Liver (tissue), 9 donors: ENCODE results near the gene IL17RC. TPM values are rescaled to one million over a fixed set of nuclear protein-coding genes. Genes with fewer than 3 reads are reported as not detected.

Experiments
- DNase-seq: peaks from one replicate; pipeline ENCODE4 v3.0.0-alpha.2; 2017; ENCODE audit warnings: low spot score
- H3K27ac ChIP-seq, 2 donors: one replicate each; pipeline ENCODE4 v1.7.0; 2013; ENCODE audit warnings: inconsistent platforms in 2 of 2, low read length in 2 of 2, control low read depth in 1 of 2, low read depth in 1 of 2, mild to moderate bottlenecking in 1 of 2
- H3K27me3 ChIP-seq, 4 donors: one replicate each; pipeline versions ENCODE4 v1.6.1 to v1.7.0; 2013; ENCODE audit warnings: low read length in 3 of 4, inconsistent platforms in 1 of 4, mild to moderate bottlenecking in 1 of 4, moderate library complexity in 1 of 4; ENCODE audit not compliant: control insufficient read depth in 4 of 4, insufficient read depth in 4 of 4
- H3K36me3 ChIP-seq, 4 donors: one replicate each; pipeline versions ENCODE4 v1.6.1 to v1.7.0; 2013; ENCODE audit warnings: low read length in 3 of 4, mild to moderate bottlenecking in 3 of 4, low read depth in 1 of 4, moderate library complexity in 1 of 4; ENCODE audit not compliant: control insufficient read depth in 4 of 4, insufficient read depth in 3 of 4
- H3K4me1 ChIP-seq, 4 donors: one replicate each; pipeline versions ENCODE4 v1.6.1 to v1.7.0; 2013; ENCODE audit warnings: low read length in 3 of 4, mild to moderate bottlenecking in 3 of 4, moderate library complexity in 1 of 4; ENCODE audit not compliant: control insufficient read depth in 4 of 4, insufficient read depth in 4 of 4
- H3K4me3 ChIP-seq, 3 donors: one replicate each; pipeline versions ENCODE4 v1.6.1 to v1.7.0; 2013; ENCODE audit warnings: low read length in 3 of 3, control low read depth in 1 of 3, low read depth in 1 of 3, mild to moderate bottlenecking in 1 of 3
- H3K9ac ChIP-seq, 2 donors: one replicate each; pipeline ENCODE4 v1.7.0; 2013; ENCODE audit warnings: low read length in 2 of 2, mild to moderate bottlenecking in 2 of 2, moderate library complexity in 2 of 2, control low read depth in 1 of 2, low read depth in 1 of 2
- H3K9me3 ChIP-seq, 4 donors: one replicate each; pipeline versions ENCODE4 v1.6.1 to v1.7.0; 2013; ENCODE audit warnings: low read length in 3 of 4; ENCODE audit not compliant: control insufficient read depth in 4 of 4
- CTCF ChIP-seq: fragments of 150-350 bp; IDR thresholded peaks from 2 replicates; pipeline ENCODE4 v1.5.1; 2017; ENCODE audit warnings: improper control_type of control experiment, low read depth, low read length; ENCODE audit not compliant: missing input control
- EGR1 ChIP-seq, 2 donors: IDR thresholded peaks; 2 replicates each; pipeline ENCODE4 v1.6.1; 2016 to 2018; ENCODE audit warnings: antibody characterized with exemption in 2 of 2, low read depth in 2 of 2
- FOXA1 ChIP-seq: IDR thresholded peaks from 2 replicates; pipeline ENCODE4 v1.6.1; 2016; ENCODE audit warnings: antibody characterized with exemption
- FOXA2 ChIP-seq: IDR thresholded peaks from 2 replicates; pipeline ENCODE4 v1.6.1; 2016; ENCODE audit warnings: antibody characterized with exemption
- GABPA ChIP-seq, 2 donors: IDR thresholded peaks in 1 of 2; conservative IDR thresholded peaks in 1 of 2; 2 replicates each; pipeline ENCODE4 v1.6.1; 2016; ENCODE audit warnings: antibody characterized with exemption in 2 of 2, mild to moderate bottlenecking in 1 of 2, moderate library complexity in 1 of 2
- HNF4A ChIP-seq, 2 donors: conservative IDR thresholded peaks; 2 replicates each; pipeline ENCODE4 v1.6.1; 2016; ENCODE audit warnings: antibody characterized with exemption in 2 of 2, mild to moderate bottlenecking in 2 of 2
- HNF4G ChIP-seq: IDR thresholded peaks from 2 replicates; pipeline ENCODE4 v1.6.1; 2016; ENCODE audit warnings: antibody characterized with exemption
- JUND ChIP-seq, 2 donors: IDR thresholded peaks; 2 replicates each; pipeline ENCODE4 v1.6.1; 2016; ENCODE audit warnings: antibody characterized with exemption in 2 of 2
- NR2F2 ChIP-seq: IDR thresholded peaks from 2 replicates; pipeline ENCODE4 v1.6.1; 2016; ENCODE audit warnings: antibody characterized with exemption
- RAD21 ChIP-seq, 2 donors: IDR thresholded peaks; 2 replicates each; pipeline ENCODE4 v1.6.1; 2016; ENCODE audit warnings: antibody characterized with exemption in 2 of 2, mild to moderate bottlenecking in 2 of 2
- RXRA ChIP-seq, 2 donors: IDR thresholded peaks; 2 replicates each; pipeline ENCODE4 v1.6.1; 2017 to 2018; ENCODE audit warnings: antibody characterized with exemption in 2 of 2, mild to moderate bottlenecking in 1 of 2
- SP1 ChIP-seq: IDR thresholded peaks from 2 replicates; pipeline ENCODE4 v1.6.1; 2018; ENCODE audit warnings: antibody characterized with exemption, mild to moderate bottlenecking
- TAF1 ChIP-seq: conservative IDR thresholded peaks from 2 replicates; pipeline ENCODE4 v1.6.1; 2016; ENCODE audit warnings: antibody characterized with exemption, mild to moderate bottlenecking
- YY1 ChIP-seq: IDR thresholded peaks from 2 replicates; pipeline ENCODE4 v1.6.1; 2016; ENCODE audit warnings: antibody characterized with exemption, mild to moderate bottlenecking
- WGBS: extraction: QIAGEN DNeasy Blood & Tissue Kit; methylation state at CpG from one replicate; pipeline ENCODE4 v1.1.7; 2013; 5-methylcytosine and 5-hydroxymethylcytosine counted together
- polyA plus RNA-seq, 2 donors: library from polyadenylated mRNA; stranded (reverse) in 1 of 2; unstranded in 1 of 2; fragments of 200-250 nt in 1 of 2; fragments of >200 nt in 1 of 2; fragmentation: Nextera tagmentation in 1 of 2; extraction: Ambion mirVana in 1 of 2; gene quantifications; one replicate each; pipeline versions ENCODE4 v1.2.1 to v1.2.3, GENCODE V29; 2013 to 2015
- total RNA-seq, 2 donors: library from RNA; depleted of rRNA; stranded (reverse); fragments of >200 nt; gene quantifications; one replicate each; pipeline ENCODE4 v1.2.3, GENCODE V29; 2014
- TF ChIP-seq, protein P1 (sequence below): IDR thresholded peaks from 2 replicates; pipeline ENCODE4 v1.6.1; 2016; ENCODE audit warnings: antibody characterized with exemption, mild to moderate bottlenecking
- TF ChIP-seq, protein P2 (sequence below): IDR thresholded peaks from 2 replicates; pipeline ENCODE4 v1.6.1; 2016; ENCODE audit warnings: antibody characterized with exemption
- TF ChIP-seq, protein P3 (sequence below): IDR thresholded peaks from 2 replicates; pipeline ENCODE4 v1.6.1; 2016; ENCODE audit warnings: antibody characterized with exemption
- donor health status: healthy.
- donor health status: healthy.
- donor health status: healthy.
- donor health status: healthy.
- donor health status: healthy.

IL17RC gene
- total and polyA plus RNA-seq, 4 donors = 15.4 to 62.8 (median 25.7) TPM

GRCh38 chr3:9957214-9957613, 40.3 kb downstream of the IL17RC start:
- no peak overlapping the region for H3K4me3 ChIP-seq
- 74% methylated on average over 5 of the region's 5 CpGs for WGBS
- no peak for DNase-seq
- H3K9me3 ChIP-seq = no peaks in the 10 kb centered on the region
- no peaks in the 10 kb centered on the region for H3K27me3 ChIP-seq
- TF ChIP-seq SP1 (no peak), CTCF (no peak), HNF4G (no peak), FOXA1 (no peak), FOXA2 (no peak), EGR1 (IDR thresholded peaks at IDR 0.05; ENCODE audit: low read depth in 2 of 2) (no peak), HNF4A (conservative IDR thresholded peaks at IDR 0.05) (no peak), GABPA (IDR thresholded peaks at IDR 0.05 in 1 of 2, conservative IDR thresholded peaks at IDR 0.05 in 1 of 2) (no peak), NR2F2 (no peak), RAD21 (IDR thresholded peaks at IDR 0.05) (no peak), TAF1 (no peak)
- TF ChIP-seq, protein P1, sequence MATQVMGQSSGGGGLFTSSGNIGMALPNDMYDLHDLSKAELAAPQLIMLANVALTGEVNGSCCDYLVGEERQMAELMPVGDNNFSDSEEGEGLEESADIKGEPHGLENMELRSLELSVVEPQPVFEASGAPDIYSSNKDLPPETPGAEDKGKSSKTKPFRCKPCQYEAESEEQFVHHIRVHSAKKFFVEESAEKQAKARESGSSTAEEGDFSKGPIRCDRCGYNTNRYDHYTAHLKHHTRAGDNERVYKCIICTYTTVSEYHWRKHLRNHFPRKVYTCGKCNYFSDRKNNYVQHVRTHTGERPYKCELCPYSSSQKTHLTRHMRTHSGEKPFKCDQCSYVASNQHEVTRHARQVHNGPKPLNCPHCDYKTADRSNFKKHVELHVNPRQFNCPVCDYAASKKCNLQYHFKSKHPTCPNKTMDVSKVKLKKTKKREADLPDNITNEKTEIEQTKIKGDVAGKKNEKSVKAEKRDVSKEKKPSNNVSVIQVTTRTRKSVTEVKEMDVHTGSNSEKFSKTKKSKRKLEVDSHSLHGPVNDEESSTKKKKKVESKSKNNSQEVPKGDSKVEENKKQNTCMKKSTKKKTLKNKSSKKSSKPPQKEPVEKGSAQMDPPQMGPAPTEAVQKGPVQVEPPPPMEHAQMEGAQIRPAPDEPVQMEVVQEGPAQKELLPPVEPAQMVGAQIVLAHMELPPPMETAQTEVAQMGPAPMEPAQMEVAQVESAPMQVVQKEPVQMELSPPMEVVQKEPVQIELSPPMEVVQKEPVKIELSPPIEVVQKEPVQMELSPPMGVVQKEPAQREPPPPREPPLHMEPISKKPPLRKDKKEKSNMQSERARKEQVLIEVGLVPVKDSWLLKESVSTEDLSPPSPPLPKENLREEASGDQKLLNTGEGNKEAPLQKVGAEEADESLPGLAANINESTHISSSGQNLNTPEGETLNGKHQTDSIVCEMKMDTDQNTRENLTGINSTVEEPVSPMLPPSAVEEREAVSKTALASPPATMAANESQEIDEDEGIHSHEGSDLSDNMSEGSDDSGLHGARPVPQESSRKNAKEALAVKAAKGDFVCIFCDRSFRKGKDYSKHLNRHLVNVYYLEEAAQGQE = no peak
- TF ChIP-seq, protein P2, sequence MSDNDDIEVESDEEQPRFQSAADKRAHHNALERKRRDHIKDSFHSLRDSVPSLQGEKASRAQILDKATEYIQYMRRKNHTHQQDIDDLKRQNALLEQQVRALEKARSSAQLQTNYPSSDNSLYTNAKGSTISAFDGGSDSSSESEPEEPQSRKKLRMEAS = no peak
- TF ChIP-seq, protein P3, sequence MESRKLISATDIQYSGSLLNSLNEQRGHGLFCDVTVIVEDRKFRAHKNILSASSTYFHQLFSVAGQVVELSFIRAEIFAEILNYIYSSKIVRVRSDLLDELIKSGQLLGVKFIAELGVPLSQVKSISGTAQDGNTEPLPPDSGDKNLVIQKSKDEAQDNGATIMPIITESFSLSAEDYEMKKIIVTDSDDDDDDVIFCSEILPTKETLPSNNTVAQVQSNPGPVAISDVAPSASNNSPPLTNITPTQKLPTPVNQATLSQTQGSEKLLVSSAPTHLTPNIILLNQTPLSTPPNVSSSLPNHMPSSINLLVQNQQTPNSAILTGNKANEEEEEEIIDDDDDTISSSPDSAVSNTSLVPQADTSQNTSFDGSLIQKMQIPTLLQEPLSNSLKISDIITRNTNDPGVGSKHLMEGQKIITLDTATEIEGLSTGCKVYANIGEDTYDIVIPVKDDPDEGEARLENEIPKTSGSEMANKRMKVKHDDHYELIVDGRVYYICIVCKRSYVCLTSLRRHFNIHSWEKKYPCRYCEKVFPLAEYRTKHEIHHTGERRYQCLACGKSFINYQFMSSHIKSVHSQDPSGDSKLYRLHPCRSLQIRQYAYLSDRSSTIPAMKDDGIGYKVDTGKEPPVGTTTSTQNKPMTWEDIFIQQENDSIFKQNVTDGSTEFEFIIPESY = no peak
- no peak overlapping the region for H3K9ac ChIP-seq
- H3K27ac ChIP-seq = no peak overlapping the region
- peaks cover 0 to 6% (median 1%) of the 10 kb centered on the region in 4 donors for H3K36me3 ChIP-seq
- peaks cover 4 to 15% (median 10%) of the 10 kb centered on the region in 4 donors for H3K4me1 ChIP-seq

DNA sequence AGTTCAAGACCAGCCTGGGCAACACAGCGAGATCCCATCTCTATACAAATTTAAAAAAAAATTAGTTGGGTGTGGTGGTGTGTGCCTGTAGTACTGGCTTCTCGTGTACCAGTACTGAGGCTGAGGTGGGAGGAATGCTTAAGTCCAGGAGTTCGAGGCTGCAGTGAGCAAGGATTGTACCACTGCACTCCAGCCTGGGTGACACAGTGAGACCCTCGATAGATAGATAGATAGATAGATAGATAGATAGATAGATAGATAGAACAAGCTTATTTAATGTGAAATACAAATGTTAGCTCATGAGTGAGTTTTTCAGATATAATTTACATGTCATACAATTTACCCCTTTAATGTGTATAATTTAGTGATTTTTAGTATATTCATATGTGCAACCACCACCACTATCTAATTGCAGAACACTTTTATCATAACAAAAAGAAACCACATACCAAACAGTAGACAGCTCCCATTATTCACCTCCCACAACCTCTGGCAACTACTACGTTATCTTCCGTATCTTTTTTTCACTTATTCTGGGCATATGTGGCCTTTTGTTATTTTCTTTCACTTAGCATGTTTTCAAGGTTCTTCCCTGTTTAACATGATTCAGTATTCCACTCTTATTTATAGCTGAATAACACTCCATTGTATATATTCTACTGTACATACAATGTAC, 48.4 kb downstream of the IL17RC start:
- no peaks in the 10 kb centered on the region for H3K27me3 ChIP-seq
- no peak for DNase-seq
- H3K9me3 ChIP-seq = no peaks in the 10 kb centered on the region
- WGBS = 95% methylated on average over 6 of the region's 6 CpGs
- H3K27ac ChIP-seq = no peak overlapping the region
- no peaks in the 10 kb centered on the region for H3K4me1 ChIP-seq
- H3K36me3 ChIP-seq = peaks cover 4 to 38% (median 27%) of the 10 kb centered on the region in 4 donors
- no peak overlapping the region for H3K9ac ChIP-seq
- no peak overlapping the region for H3K4me3 ChIP-seq
- TF ChIP-seq FOXA1 = no peak
- TF ChIP-seq, protein P1 = no peak
- TF ChIP-seq GABPA (IDR thresholded peaks at IDR 0.05 in 1 of 2, conservative IDR thresholded peaks at IDR 0.05 in 1 of 2) = no peak
- no peak for TF ChIP-seq CTCF
- TF ChIP-seq JUND (IDR thresholded peaks at IDR 0.05) = no peak
- no peak for TF ChIP-seq SP1
- TF ChIP-seq NR2F2 = no peak
- no peak for TF ChIP-seq HNF4G
- no peak for TF ChIP-seq FOXA2
- TF ChIP-seq HNF4A (conservative IDR thresholded peaks at IDR 0.05) = no peak
- TF ChIP-seq RXRA (IDR thresholded peaks at IDR 0.05) = no peak
- no peak for TF ChIP-seq YY1
